HG02970 (cell line): ENCODE results near the gene PSMA7.
"Not testable (repeated sequence)": the region's sequence is repeated elsewhere in the genome, so short reads cannot be mapped to it uniquely, and the experiment has no call there.

Experiments used
- ATAC-seq: cut with Tn5 transposase; IDR thresholded peaks from one replicate; pipeline ENCODE4 v1.9.1; 2021; ENCODE audit warnings: mild to moderate bottlenecking, moderate library complexity, moderate number of reproducible peaks; ENCODE audit not compliant: unreplicated experiment, low FRiP score

Gene PSMA7

DNA sequence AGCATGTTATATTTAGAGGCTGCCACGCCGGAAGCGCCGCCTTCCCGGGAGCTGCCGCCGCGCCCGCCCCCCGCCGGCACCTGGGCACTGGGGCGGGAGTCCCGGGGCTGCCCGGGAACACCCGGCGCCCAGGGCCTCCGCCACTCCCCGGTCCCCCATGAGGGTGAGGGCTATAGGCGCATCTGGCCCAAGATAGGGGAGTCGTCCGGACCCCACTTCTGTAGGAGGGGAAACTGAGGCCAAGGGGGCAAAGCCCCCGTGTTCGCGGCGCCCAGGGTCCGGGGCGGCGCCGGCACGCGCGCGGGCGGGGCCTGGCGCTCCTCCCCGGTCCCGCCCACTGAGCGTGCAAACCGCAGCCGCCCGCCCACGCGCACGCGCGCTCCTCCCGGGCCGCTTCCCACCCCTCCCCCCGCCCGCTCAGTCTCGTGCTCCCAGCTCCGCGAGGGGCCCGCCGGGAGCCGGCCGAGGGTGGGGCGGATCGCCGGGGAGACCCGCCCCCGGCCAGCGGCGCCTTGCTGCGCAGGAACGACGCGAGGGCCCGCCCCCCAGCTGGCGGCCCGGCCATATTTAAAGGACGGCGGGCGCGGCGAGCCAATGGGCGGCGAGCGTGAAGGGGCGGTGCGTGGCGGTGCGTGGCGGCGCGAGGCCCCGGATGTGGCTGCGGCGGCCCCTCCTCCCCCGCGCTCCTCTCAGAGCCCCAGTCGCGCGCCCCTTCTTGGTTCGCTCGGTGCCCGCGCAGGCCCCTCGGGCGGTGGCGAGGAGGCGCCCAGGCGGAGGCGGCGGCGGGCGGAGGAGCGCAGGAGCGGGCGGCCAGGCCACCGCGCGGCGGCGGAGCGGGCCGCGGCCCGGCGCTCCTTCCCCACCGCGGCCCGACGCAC lies 21.2 kb downstream of the PSMA7 start, which contains the start of gene LSM14B:
Gene LSM14B (plus strand): TSS at position 700 of the 878 bp plus-strand sequence. CDS start 192 bp downstream, outside the sequence.
- ATAC-seq = peak; percentile 81

DNA sequence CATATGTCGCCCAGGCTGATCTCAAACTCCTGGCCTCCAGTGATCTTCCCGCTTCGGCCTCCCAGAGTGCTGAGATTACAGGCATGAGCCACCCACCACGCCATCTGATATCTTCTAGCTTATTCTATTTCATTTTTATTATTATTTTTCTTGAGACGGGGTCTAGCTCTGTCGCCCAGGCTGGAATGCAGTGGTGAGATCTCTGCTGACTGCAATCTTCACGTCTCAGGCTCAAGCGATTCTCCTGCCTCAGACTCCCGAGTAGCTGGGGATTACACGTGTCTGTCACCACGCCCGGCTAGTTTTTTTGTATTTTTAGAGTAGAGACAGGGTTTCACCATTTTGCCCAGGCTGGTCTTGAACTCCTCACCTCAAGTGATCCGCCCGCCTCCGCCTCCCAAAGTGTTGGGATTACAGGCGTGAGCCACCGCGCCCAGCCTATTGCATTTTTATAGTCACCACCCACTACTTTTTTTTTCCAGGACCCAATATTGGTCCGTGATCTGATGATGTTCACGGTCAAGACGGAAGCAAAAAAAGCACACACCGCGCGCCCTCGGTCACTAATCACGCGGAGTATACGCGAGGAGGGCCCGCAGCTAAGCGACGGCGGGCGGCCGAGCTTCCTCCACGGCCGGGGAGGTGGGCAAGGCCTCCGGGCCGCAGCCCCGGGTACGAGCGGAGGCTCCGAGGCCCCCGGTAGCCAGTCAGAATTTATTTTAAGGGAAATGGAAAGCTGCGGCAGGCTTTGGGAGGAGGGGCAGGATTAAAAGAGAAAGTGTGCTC lies 22.0 kb downstream of the PSMA7 start:
- peak; percentile 3 for ATAC-seq

DNA sequence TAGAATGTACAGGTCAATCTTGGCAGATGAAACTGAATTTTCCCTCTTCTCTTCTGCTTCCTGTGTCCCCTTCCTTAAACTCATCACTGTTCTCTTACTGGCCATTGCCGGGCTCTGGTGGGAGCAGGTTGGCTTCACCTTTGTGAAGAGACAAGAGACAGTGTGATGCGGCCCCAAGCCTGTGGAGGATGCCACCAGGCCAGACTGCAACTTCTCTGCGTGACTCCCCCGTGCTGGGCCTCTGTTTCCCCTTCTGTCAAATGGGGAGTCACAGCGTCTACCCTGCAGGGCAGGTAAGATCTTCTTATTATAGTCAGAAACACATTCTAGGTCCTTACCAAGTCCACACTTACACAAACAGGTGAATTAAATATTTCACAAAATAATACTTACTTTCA lies 22.8 kb downstream of the PSMA7 start:
- ATAC-seq = no peak

DNA sequence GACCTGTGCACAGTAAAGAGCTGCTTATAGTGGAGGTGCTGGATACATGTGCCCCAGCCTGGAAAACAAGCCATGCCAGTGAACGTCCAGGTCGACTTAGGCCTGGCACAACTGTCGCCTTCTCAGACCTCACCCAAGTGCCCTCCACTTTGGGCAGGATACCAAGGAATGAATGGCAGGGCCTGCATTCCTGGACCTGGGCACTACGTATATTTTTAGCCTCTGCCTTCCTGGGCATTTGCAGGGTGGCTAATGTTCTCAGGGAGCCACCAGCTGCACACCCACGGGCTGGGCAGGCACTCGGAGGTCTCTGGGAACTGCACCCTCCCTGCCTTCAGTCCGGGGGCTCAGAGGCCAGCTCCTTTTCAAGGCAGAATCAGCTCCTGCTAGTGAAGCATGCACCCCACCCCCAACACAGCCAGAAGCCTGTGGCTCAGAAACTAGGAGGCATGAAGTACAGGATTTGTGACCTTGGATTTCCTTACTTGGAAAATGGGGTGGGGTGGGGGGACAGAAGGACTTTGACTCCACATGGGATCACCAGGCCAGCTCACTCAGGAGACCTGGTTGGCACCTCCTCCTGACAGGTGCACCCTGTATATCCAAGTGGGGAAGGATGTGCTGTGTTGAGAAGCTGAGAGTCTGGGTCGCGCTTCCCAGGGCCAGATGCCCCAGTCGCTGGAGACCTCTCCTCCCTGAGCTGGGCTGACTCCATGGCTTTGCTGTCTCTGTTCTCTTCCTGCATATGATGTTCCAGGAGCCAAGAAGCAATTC lies 23.4 kb downstream of the PSMA7 start:
- no peak for ATAC-seq

DNA sequence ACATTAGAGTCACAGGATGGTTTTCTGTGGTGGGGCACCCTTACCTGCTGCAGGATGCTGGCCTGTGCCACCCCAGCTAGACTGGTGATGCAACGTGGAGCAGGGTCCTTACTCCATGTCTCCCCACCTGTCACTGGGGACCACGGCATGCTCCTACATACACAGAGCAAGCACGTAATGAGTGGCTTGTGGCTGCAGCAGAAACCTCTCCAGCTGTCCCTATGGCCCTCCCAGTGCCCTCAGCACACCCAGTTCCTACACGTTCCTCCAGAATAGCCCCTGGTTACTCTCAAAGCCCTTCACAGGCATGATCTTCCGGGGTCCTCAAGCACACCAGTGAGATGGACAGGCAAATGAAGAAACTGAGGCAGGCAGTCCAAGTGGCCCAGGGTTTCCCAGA lies 24.1 kb downstream of the PSMA7 start:
- ATAC-seq = no peak

- no peak for ATAC-seq
Observed at GRCh38 chr20:62118113-62119043, 24.8 kb downstream of the PSMA7 start.

- no peak for ATAC-seq
Observed at GRCh38 chr20:62117658-62118057, 25.5 kb downstream of the PSMA7 start.

DNA sequence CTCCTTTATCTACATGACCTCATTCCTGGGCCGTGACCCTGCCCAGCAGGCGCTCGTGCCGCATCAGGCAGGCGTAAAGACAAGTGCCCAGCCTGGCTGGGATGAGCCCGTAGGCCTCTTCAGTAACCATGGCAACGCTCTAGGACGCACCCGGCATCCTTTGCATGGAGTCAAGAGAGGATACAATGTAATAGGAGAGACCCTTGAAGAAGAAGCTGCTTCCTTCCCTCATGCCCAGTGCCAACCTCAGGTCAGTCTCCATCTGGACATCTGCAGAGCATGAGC lies 25.9 kb downstream of the PSMA7 start:
- ATAC-seq = no peak

GRCh38 chr20:62116558-62117361 lies 26.4 kb downstream of the PSMA7 start:
- no peak for ATAC-seq

DNA sequence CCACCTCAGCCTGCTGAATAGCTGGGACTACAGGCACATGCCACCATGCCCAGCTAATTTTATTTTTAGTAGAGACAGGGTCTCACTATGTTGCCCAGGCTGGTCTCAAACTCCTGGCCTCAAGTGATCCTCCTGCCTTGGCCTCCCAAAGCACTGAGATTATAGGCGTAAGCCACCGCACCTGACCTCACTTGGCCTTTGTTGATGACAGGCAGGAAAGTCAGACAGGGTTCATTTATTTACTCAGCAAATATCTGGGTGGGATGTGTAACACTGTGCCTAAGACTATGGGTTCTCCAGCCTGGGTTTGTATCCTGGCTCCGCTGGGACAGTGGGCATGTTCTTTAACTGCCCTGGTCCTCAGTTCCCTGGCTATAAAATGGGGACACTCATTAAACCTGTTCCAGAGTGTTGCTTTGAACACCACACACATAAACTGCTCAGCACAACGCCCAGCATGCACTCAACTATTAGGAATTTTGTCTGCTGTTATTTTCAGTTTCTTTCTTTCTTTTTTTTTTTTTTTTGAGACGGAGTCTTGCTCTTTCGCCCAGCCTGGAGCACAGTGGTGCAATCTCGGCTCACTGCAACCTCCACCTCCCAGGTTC lies 27.3 kb downstream of the PSMA7 start:
- not testable (repeated sequence) for ATAC-seq

DNA sequence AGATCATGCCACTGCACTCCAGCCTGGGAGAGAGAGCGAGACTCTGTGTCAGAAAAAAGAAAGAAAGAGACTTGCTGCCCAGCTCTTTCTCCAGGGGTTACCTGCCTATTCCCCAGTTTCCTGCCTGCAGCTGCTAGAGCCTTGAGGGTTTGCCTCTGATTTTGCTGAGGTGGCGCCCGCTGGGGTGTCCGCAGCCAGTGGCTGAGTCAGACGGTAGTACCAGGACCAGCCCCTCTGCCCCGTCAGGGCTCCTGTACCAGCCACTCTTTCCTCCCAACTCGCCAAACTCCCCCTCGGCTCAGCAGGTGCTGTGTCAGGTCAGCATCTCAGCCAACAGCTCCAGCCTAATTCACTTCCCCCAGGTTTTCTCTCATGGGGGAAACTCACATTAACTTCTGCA lies 28.3 kb downstream of the PSMA7 start:
- ATAC-seq = no peak

DNA sequence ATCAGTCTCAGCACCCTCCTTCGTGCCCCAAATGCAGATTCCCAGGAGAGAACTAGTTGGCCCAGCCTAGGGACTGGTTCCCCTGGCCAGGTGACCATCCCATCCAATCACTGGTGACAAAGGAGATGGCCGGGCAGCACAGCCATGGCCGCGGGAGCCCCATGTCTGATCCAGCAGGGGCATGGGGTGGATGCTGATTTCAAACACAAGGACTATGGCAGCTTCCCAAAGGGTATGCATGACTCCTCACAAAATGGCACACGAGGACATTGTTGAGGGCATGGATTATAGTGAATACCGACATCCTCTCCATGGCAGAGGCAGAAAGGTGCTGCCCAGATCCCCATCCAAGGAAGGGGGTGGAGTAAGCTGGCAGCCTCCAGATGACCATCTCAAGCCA lies 30.8 kb downstream of the PSMA7 start:
- no peak for ATAC-seq

DNA sequence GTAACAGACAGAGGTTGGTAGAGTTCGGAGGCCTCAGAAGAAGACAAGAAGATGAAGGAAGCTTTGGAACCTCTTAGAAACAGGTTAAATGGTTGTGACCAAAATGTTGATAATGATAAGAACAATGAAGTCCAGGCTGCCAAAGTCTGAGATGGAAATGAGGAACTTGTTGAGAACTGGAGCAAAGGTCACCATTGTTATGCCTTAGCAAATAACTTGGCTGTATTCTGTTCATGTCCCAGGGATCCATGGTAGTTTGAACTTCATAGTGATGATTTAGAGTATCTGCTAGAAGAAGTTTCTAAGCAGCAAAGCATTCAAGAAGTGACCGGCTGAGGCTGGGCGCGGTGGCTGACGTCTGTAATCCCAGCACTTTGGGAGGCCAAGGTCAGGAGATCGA lies 32.0 kb downstream of the PSMA7 start:
- no peak for ATAC-seq

DNA sequence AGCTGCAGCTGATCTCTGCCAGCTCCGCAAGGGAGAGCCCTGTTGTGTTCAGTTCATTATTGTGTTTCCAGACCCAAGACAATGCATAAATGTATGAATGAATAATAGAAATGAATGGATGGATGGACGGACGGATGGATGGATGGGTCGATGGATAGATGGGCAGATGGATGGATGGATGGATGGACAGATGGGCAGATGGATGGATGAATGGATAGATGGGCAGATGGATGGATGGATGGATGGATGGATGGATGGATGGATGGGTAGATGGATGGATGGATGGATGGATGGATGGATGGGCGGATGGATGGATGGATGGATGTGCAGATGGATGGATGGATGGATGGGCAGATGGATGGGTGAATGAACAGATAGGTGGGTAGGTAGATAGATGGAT lies 37.6 kb downstream of the PSMA7 start:
- no peak for ATAC-seq

- no peak for ATAC-seq
Observed at GRCh38 chr20:62104791-62105345, 38.3 kb downstream of the PSMA7 start.

DNA sequence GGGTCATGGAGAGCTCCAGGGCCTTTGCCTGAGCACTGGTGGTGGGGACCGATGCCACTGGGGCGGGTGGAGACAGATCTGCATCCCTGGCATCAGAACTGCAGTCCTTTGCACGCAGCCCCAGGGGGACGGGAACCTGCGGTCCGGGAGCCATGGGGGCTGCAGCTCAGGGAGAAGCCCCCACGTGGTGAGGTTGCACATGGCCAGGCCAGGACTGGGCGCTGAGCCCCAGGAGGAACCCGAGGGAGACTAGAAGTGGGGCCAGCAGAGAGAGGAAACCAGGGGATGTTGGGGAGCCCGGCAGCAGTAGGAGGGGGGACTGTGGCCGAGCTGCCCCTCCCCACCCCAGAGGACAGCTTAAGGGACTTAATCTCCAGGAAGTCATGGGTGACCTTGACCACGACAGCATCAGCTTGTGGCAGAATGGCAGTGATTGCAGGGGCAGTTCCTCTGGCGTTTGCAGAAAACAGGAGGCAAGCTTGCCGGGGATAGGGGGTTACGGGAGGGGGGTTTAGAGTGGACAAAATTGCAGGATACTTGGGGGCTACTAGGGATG lies 38.9 kb downstream of the PSMA7 start:
- ATAC-seq = no peak

GRCh38 chr20:62103508-62104233 lies 39.5 kb downstream of the PSMA7 start:
- ATAC-seq = no peak
